ELF-1 (cell line): ENCODE measurements around the gene SKIC8.
"Not testable (repeated sequence)": the region's sequence is repeated elsewhere in the genome, so short reads cannot be mapped to it uniquely, and the experiment has no call there.

Experiments
- DNase-seq: peaks from one replicate; pipeline ENCODE4 v3.0.0-alpha.2; 2016; ENCODE audit warnings: low read depth, low spot score

Gene SKIC8

GRCh38 chr15:78256044-78256437 is 43.4 kb downstream of the SKIC8 start:
- DNase-seq, result no peak

DNA sequence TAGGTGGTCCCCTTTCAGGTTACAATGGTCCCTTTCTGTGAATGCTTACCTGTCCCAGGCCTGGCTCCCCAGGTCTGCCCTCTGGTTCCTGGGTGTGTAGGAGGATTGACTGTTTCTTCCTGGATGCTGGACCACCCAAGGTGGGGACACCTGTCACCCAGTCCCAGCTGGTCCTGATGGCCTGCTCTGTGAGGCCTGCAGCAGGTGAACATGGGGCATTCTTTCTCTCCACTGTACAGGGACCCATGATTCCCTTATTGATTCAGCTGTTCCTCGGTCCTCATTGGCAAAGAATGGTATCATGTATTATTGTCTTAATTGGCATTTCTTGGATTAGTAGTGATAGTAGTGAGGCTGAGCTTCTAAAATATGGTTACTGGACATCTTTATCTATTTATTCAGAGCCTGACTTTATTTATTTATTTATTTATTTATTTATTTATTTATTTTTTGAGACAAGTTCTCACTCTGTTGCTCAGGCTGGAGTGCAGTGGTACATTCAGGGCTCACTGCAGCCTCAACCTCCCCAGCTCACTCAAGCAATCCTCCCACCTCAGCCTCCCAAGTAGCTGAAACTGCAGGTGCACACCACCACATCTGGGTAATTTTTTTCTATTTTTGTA is 43.9 kb downstream of the SKIC8 start:
- DNase-seq, result no peak

DNA sequence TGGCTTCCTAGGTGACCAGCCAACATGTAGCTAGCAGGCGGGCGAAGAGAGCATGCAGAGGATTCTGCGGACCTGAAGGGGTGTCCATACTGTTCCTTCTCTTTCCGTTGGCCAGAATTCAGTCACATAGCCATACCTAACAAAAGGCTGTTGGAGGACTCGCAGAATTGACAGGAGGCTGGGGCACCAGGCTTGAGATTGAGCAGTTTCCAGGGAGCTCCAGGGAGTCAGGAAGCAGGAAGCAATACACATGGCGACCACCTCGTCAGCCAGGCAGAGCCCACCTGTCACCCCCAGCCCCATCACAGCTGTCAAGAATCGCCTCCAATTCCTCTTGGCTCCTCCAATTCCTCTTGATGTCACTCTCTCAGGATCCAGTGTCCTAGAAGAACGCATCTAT is 48.3 kb downstream of the SKIC8 start:
- DNase-seq, result no peak

DNA sequence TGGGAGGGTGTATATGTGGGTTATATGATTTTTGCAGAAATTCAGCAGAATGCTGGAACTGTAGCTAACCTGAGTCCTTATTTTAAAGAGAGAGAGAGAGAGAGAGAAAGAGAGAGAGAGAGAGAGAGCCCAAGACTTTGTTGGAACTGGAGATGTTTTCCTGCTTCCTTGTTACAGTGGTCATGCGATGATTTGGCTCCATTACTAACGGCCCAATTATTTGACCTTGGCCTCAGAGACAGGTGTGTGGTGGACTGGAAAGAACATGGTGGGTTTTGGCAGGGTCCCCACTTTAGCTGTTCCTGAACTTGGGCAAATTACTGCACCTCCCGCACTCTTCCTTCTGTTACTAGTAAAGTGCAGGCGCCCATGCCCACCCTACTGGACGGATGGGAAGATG is 50.3 kb downstream of the SKIC8 start:
- DNase-seq, result no peak

- DNase-seq, result no peak
Measured at GRCh38 chr15:78247911-78248310, 51.5 kb downstream of the SKIC8 start.

- not testable (repeated sequence) for DNase-seq
Measured at GRCh38 chr15:78245976-78246620, 53.3 kb downstream of the SKIC8 start.

- DNase-seq, result not testable (repeated sequence)
Measured at GRCh38 chr15:78245392-78245791, 54.0 kb downstream of the SKIC8 start.

GRCh38 chr15:78244893-78245292 is 54.5 kb downstream of the SKIC8 start:
- DNase-seq, result no peak

GRCh38 chr15:78244101-78244500 is 55.3 kb downstream of the SKIC8 start:
- no peak for DNase-seq

DNA sequence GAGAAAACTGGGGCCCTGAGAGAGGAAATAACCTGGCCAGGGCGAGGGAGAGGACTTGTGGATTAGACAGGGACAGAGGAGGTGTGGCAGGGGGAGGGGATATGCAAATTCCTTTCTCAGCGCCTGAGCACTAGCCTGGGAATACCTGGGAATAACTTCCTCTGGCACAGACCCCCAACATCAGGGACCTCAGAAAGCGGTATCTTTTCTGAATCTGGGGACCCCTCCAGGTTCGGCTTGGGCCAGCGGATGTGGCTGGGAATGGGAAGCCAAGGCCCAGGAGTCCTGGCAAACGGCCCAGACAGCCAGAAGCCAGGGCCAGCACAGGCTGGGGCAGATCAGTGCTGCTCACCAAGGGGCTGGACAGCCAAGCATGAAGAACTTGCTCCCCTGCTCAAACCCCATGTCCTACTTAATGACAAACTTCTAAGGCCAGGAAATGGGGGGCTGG is 55.9 kb downstream of the SKIC8 start:
- peak; percentile 76 for DNase-seq

- DNase-seq, result no peak
Measured at GRCh38 chr15:78243058-78243457, 56.4 kb downstream of the SKIC8 start.

DNA sequence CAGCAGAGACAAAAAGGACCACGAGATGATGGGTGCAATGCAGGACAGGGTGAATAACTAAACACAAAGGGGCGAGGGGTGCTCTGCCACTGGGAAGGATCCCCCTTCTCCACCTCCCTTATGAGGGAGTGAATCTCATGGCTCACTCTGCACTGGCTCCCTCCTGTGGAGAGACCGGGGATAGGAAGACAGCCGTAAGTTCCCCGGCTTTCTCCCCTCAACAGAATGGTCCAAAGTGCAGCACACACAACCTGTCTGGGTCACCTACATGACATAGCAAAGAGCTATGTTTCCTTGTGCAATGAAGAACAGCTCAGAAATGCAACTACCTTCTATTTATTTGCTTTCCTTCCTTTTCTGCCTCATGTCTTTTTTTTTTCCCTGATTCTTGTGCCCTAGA is 57.3 kb downstream of the SKIC8 start:
- peak; percentile 34 for DNase-seq

DNA sequence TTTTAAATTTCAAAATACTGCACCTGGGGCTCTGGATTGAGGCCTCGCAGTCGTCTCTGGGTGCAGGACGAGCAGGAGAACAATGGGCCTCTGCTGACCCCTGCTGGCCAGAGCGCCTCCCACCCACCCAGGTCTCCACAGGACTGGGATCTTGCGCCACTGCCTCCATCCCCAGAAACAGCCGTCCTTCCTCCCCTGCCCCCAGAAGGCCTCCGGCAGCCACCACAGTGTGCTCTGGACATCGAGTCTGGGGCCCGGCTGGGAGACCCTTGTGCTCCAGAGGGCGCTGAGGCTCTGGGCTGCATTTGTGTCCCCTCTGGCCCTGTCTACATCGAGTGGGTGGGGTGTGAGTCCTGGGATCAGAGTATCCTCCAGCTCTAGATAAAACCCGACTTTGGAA is 58.4 kb downstream of the SKIC8 start:
- DNase-seq, result peak; percentile 94

DNA sequence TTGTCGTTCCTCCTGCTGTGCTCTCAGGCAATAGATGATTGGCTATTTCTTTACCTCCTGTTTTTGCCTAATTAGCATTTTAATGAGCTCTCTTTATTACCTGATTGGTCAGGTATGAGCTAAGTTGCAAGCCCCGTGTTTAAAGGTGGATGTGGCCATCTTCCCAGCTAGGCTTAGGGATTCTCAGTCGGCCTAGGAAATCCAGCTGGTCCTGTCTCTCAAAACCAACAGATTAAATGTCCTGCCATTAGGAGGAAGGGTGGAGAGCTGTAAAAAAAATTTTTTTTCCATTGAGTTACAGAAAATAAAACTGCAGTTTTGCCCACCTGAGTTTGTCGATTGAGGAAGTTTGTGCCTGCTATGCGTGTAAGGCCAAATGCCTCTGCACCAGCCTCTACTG is 59.6 kb downstream of the SKIC8 start:
- DNase-seq, result no peak

DNA sequence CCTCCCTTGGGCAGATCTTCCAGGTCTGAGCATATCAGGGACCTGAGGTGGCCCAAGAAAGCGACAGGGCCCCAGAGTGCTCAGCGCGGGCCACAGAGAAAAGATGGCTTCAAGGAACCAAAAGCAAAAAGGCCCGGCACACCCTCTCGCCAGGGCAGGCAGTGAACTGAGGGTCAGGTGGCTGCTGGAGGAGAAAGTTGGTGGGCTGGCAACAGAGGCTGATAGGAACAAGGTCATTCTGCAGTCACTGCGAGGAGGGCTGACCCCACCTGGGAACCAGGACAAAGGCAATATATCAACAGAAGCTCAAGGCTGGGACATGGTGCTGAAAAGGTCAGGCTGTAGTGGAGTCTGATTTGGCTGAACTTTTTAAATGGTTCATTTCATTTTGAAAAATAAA is 62.3 kb downstream of the SKIC8 start:
- no peak for DNase-seq

GRCh38 chr15:78236491-78236890 is 62.9 kb downstream of the SKIC8 start:
- DNase-seq, result no peak

DNA sequence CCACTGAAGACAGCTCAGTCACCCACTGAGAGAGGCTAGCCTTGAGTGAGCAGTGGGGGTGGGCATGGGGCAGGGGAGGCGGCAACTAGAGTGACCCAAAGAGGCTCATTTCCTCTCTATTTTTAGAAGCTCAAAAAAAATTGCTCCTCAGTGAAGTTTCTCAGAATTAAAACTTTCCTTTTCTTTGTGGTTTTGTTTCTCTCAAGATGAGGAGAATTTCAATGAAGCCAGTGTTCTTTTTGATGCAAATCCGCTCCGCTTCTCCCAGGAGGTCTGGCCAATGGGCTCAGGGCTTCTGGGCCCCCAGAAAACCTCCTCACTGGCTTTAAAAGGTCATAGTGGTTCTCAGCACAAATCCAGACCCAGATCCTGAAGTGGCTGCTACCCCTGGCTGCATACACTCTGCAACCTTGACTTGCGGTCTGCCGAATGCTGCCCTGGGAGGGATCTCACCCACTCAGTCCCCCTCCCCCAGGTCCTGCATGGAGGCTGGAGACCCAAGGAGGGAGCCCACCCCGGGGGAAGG is 64.8 kb downstream of the SKIC8 start, which contains the start of gene ACSBG1:
Gene ACSBG1, minus strand, starts transcription at position 51 of the 526 bp plus-strand sequence. CDS start 64 bp downstream, outside the sequence.
- DNase-seq, result no peak

GRCh38 chr15:78233496-78233895 is 65.9 kb downstream of the SKIC8 start:
- DNase-seq, result no peak
